H9 (cell line): Measurements from ENCODE around the gene RAB3IL1. TPM values are rescaled to one million over a fixed set of nuclear protein-coding genes. Genes with fewer than 3 reads are reported as not detected.
A peak's percentile ranks its signal among the peaks of the same experiment; 100 is the strongest.

Experiments
- DNase-seq: peaks from one replicate; pipeline ENCODE4 v3.0.0-alpha.2; 2017
- H2AFZ ChIP-seq: one replicate; pipeline ENCODE4 v1.6.1; 2013; ENCODE audit warnings: mild to moderate bottlenecking, low read length, control low read depth, moderate library complexity
- H2AK5ac ChIP-seq: 2 replicates; pipeline ENCODE4 v1.6.1; 2013; ENCODE audit warnings: low read length, control low read depth, mixed read lengths; ENCODE audit not compliant: insufficient read length
- H2BK120ac ChIP-seq: one replicate; pipeline ENCODE4 v1.6.1; 2013; ENCODE audit warnings: low read depth, mild to moderate bottlenecking, low read length, control low read depth, inconsistent platforms; ENCODE audit not compliant: poor library complexity, severe bottlenecking
- H2BK12ac ChIP-seq: 2 replicates; pipeline ENCODE4 v1.6.1; 2013; ENCODE audit warnings: low read length, control low read depth, mixed read lengths, low read depth; ENCODE audit not compliant: insufficient read length
- H2BK15ac ChIP-seq: 2 replicates; pipeline ENCODE4 v1.6.1; 2013; ENCODE audit warnings: low read depth, low read length, control low read depth
- H2BK20ac ChIP-seq: one replicate; pipeline ENCODE4 v1.6.1; 2013; ENCODE audit warnings: low read depth, mild to moderate bottlenecking, low read length, control low read depth, inconsistent platforms; ENCODE audit not compliant: poor library complexity, severe bottlenecking
- H2BK5ac ChIP-seq: 2 replicates; pipeline ENCODE4 v1.6.1; 2013; ENCODE audit warnings: low read length, control low read depth, mixed read lengths; ENCODE audit not compliant: insufficient read length
- H3K14ac ChIP-seq: 2 replicates; pipeline ENCODE4 v1.6.1; 2013; ENCODE audit warnings: low read length, control low read depth; ENCODE audit not compliant: insufficient read depth
- H3K18ac ChIP-seq: 2 replicates; pipeline ENCODE4 v1.6.1; 2013; ENCODE audit warnings: low read depth, mild to moderate bottlenecking, mixed read lengths, low read length, control low read depth; ENCODE audit not compliant: insufficient read length
- H3K23ac ChIP-seq: 2 replicates; pipeline ENCODE4 v1.6.1; 2013; ENCODE audit warnings: low read length, control low read depth, mixed read lengths, low read depth; ENCODE audit not compliant: insufficient read length
- H3K23me2 ChIP-seq: 2 replicates; pipeline ENCODE4 v1.6.1; 2013; ENCODE audit warnings: low read depth, mild to moderate bottlenecking, mixed read lengths, low read length, control low read depth; ENCODE audit not compliant: insufficient read length, poor library complexity, severe bottlenecking
- H3K27ac ChIP-seq: 2 replicates; pipeline ENCODE4 v1.5.1; 2013; ENCODE audit warnings: low read length, control low read depth, mixed read lengths, low read depth; ENCODE audit not compliant: insufficient read length
- H3K27me3 ChIP-seq: 2 replicates; pipeline ENCODE4 v1.6.1; 2013; ENCODE audit warnings: low read length, control low read depth, inconsistent platforms; ENCODE audit not compliant: insufficient read depth
- H3K4ac ChIP-seq: 2 replicates; pipeline ENCODE4 v1.6.1; 2013; ENCODE audit warnings: low read depth, mild to moderate bottlenecking, control low read depth, inconsistent platforms, low read length, moderate library complexity
- H3K4me1 ChIP-seq: 2 replicates; pipeline ENCODE4 v1.6.1; 2013; ENCODE audit warnings: low read length, control low read depth, inconsistent platforms; ENCODE audit not compliant: insufficient read depth
- H3K4me2 ChIP-seq: 2 replicates; pipeline ENCODE4 v1.6.1; 2013; ENCODE audit warnings: low read length, control low read depth, mixed read lengths; ENCODE audit not compliant: insufficient read length, insufficient read depth
- H3K56ac ChIP-seq: 2 replicates; pipeline ENCODE4 v1.6.1; 2013; ENCODE audit warnings: low read depth, mild to moderate bottlenecking, mixed read lengths, low read length, control low read depth; ENCODE audit not compliant: insufficient read length
- H3K79me1 ChIP-seq: 2 replicates; pipeline ENCODE4 v1.6.1; 2013; ENCODE audit warnings: low read depth, mild to moderate bottlenecking, moderate library complexity, low read length, control low read depth, inconsistent platforms; ENCODE audit not compliant: insufficient read depth, poor library complexity, severe bottlenecking
- H3K79me2 ChIP-seq: 2 replicates; pipeline ENCODE4 v1.6.1; 2013; ENCODE audit warnings: low read length, control low read depth, inconsistent platforms; ENCODE audit not compliant: insufficient read depth
- H3K9ac ChIP-seq: 2 replicates; pipeline ENCODE4 v1.6.1; 2013; ENCODE audit warnings: low read length, control low read depth, mixed read lengths; ENCODE audit not compliant: insufficient read length; ENCODE audit errors: extremely low read depth
- H3K9me3 ChIP-seq: one replicate; pipeline ENCODE4 v1.6.1; 2013; ENCODE audit warnings: low read depth, low read length, inconsistent platforms; ENCODE audit not compliant: control insufficient read depth
- H3T11ph ChIP-seq: one replicate; pipeline ENCODE4 v1.6.1; 2013; ENCODE audit warnings: mild to moderate bottlenecking, low read length, control low read depth, inconsistent platforms
- H4K20me1 ChIP-seq: one replicate; pipeline ENCODE4 v1.6.1; 2013; ENCODE audit not compliant: control insufficient read depth, insufficient read length, insufficient read depth
- H4K5ac ChIP-seq: 2 replicates; pipeline ENCODE4 v1.6.1; 2013; ENCODE audit warnings: low read depth, mild to moderate bottlenecking, mixed read lengths, low read length, control low read depth; ENCODE audit not compliant: insufficient read length
- H4K8ac ChIP-seq: replicated peaks from 2 replicates; pipeline ENCODE4 v1.6.1; 2013; ENCODE audit warnings: low read length, control low read depth, mixed read lengths, low read depth; ENCODE audit not compliant: insufficient read length
- H4K91ac ChIP-seq: 2 replicates; pipeline ENCODE4 v1.6.1; 2013; ENCODE audit warnings: low read depth, mild to moderate bottlenecking, moderate library complexity, mixed read lengths, low read length, control low read depth; ENCODE audit not compliant: insufficient read length
- H3K27ac Mint-ChIP-seq, 3 experiments: 2 replicates in 2 of 3; 3 replicates in 1 of 3; pipeline ENCODE4 v1.8.0; 2020 to 2021; ENCODE audit warnings: mixed read lengths in 3 of 3, mild to moderate bottlenecking in 1 of 3, moderate library complexity in 1 of 3
- H3K27me3 Mint-ChIP-seq: 2 replicates; pipeline ENCODE4 v1.8.0; 2021; ENCODE audit warnings: low read depth, mild to moderate bottlenecking, moderate library complexity, mixed read lengths
- H3K36me3 Mint-ChIP-seq, 3 experiments: 2 replicates in 2 of 3; 3 replicates in 1 of 3; pipeline ENCODE4 v1.8.0; 2020 to 2021; ENCODE audit warnings: low read depth in 3 of 3, mixed read lengths in 3 of 3; ENCODE audit not compliant: insufficient read depth in 1 of 3
- H3K4me1 Mint-ChIP-seq, 2 experiments: 2 replicates each; pipeline ENCODE4 v1.8.0; 2020; ENCODE audit warnings: mixed read lengths in 2 of 2
- H3K4me3 Mint-ChIP-seq, 2 experiments: 2 replicates in 1 of 2; 3 replicates in 1 of 2; pipeline ENCODE4 v1.8.0; 2020 to 2021; ENCODE audit warnings: mild to moderate bottlenecking in 2 of 2, mixed read lengths in 2 of 2, moderate library complexity in 1 of 2
- H3K9me3 Mint-ChIP-seq, 2 experiments: 2 replicates in 1 of 2; 3 replicates in 1 of 2; pipeline ENCODE4 v1.8.0; 2020; ENCODE audit warnings: mild to moderate bottlenecking in 2 of 2, mixed read lengths in 2 of 2, moderate library complexity in 1 of 2
- CTCF ChIP-seq: fragments of 200-600 bp; sonication (generic); conservative IDR thresholded peaks from 3 replicates; pipeline ENCODE4 v1.8.0; 2021; ENCODE audit warnings: antibody characterized with exemption, mild to moderate bottlenecking
- WGBS: extraction: QIAGEN DNeasy Blood & Tissue Kit; methylation state at CpG from one replicate; pipeline ENCODE4 v1.1.7; 2013; ENCODE audit warnings: missing lambda C conversion rate, low lambda C conversion rate, mixed read lengths; ENCODE audit not compliant: insufficient read length; ENCODE audit errors: extremely low coverage; 5-methylcytosine and 5-hydroxymethylcytosine counted together
- total RNA-seq: library from RNA; stranded (reverse); gene quantifications from 2 replicates; pipeline ENCODE4 v1.2.1, GENCODE V29; 2021

Gene RAB3IL1
- total RNA-seq, 1 experiment from 2014 or later, result 2.4 TPM

- Histone ChIP-seq H3K23me2 (no peaks in the 10 kb centered on the region), H2BK5ac (no peak overlapping the region), H4K8ac (no peak overlapping the region), H3K27ac (no peak overlapping the region), H2AFZ (no peak overlapping the region), H3K18ac (no peak overlapping the region), H3K79me2 (no peaks in the 10 kb centered on the region), H4K91ac (no peak overlapping the region), H3K9ac (no peak overlapping the region), H2AK5ac (no peak overlapping the region), H2BK15ac (0 out of 2 replicates have a peak overlapping the region, but pooled peaks have one; percentile 45), H3K4me2 (no peak overlapping the region), H3K9me3 (no peaks in the 10 kb centered on the region), H2BK12ac (no peak overlapping the region), H4K5ac (no peak overlapping the region), H3K4me1 (no peaks in the 10 kb centered on the region; the same call in 1 of the 2 replicates), H3K56ac (no peak overlapping the region), H3K4ac (no peak overlapping the region), H2BK20ac (no peak overlapping the region), H3K79me1 (no peaks in the 10 kb centered on the region), H4K20me1 (no peaks in the 10 kb centered on the region), H3K14ac (no peak overlapping the region), H3K27me3 (no peaks in the 10 kb centered on the region), H3K23ac (no peak overlapping the region), H3T11ph (no peak overlapping the region), H2BK120ac (no peak overlapping the region)
- TF ChIP-seq CTCF, result no peak
- Mint-ChIP-seq H3K4me3 (no peak overlapping the region), H3K9me3 (no peaks in the 10 kb centered on the region; a peak in 1 of 5 replicates), H3K27me3 (peaks cover 11% of the 10 kb centered on the region), H3K27ac (peak overlapping the region in 1 of 3 experiments; percentile 55; a peak in 2 of 7 replicates), H3K36me3 (no peaks in the 10 kb centered on the region), H3K4me1 (peaks cover 0 to 16% of the 10 kb centered on the region in 2 experiments; a peak in 3 of 4 replicates)
- no peak for DNase-seq
- WGBS, result no CpG with 5 or more reads among the region's 7 CpGs
These were observed 31.1 kb upstream of the RAB3IL1 start for GRCh38 chr11:61948505-61948904.
